ENCODE results near the gene NBPF26. TPM values are rescaled to one million over a fixed set of nuclear protein-coding genes. Genes with fewer than 3 reads are reported as not detected.
"Not testable (repeated sequence)": the region's sequence is repeated elsewhere in the genome, so short reads cannot be mapped to it uniquely, and the experiment has no call there.

The NBPF26 gene
- 1 to 10 TPM; 2.0 to 4.0 (median 2.7) TPM for polyA plus RNA-seq

GRCh38 chr1:120723715-120724402 is at the start of gene NBPF26:
TSS of gene NBPF26 (plus strand) at chr1:120723945.
- peak within 1 kb of the TSS; percentile 32 to 77 (median 66) for H3K4me3 Mint-ChIP-seq

GRCh38 chr1:120680106-120680819 is 43.5 kb upstream of the NBPF26 start:
- not testable (repeated sequence) for H3K9me3 Mint-ChIP-seq

More at GRCh38 chr1:120723715-120724402, at the start of gene NBPF26:
- H3K4me1 Mint-ChIP-seq; H3K9me3 Mint-ChIP-seq; H3K36me3 Mint-ChIP-seq; H3K27me3 Mint-ChIP-seq (ENCODE audit: low read depth in 3 of 3): not testable (repeated sequence)
- DNase-seq = peak; percentile 79 to 85 (median 83)
- H3K27ac Mint-ChIP-seq = peak within 1 kb of the TSS in 1 of 6 donors; percentile 22

GRCh38 chr1:120680938-120681337 is 42.8 kb upstream of the NBPF26 start:
- not testable (repeated sequence) for H3K4me1 Mint-ChIP-seq, H3K27ac Mint-ChIP-seq

More at GRCh38 chr1:120680106-120680819, 43.5 kb upstream of the NBPF26 start:
- not testable (repeated sequence) for H3K4me3 Mint-ChIP-seq; DNase-seq; H3K27ac Mint-ChIP-seq; H3K36me3 Mint-ChIP-seq; H3K4me1 Mint-ChIP-seq; H3K27me3 Mint-ChIP-seq (ENCODE audit: low read depth in 3 of 3)

GRCh38 chr1:120684397-120684796 is 39.3 kb upstream of the NBPF26 start:
- H3K4me1 Mint-ChIP-seq; H3K27ac Mint-ChIP-seq; H3K9me3 Mint-ChIP-seq; H3K4me3 Mint-ChIP-seq; H3K36me3 Mint-ChIP-seq; H3K27me3 Mint-ChIP-seq (ENCODE audit: low read depth in 3 of 3): not testable (repeated sequence)
- peak in 1 of 3 donors; percentile 0 for DNase-seq

More at GRCh38 chr1:120680938-120681337, 42.8 kb upstream of the NBPF26 start:
- H3K27me3 Mint-ChIP-seq (ENCODE audit: low read depth in 3 of 3); H3K4me3 Mint-ChIP-seq; DNase-seq; H3K9me3 Mint-ChIP-seq; H3K36me3 Mint-ChIP-seq: not testable (repeated sequence)

GRCh38 chr1:120685622-120686021 is 38.1 kb upstream of the NBPF26 start:
- not testable (repeated sequence) for H3K4me1 Mint-ChIP-seq; H3K27ac Mint-ChIP-seq; H3K27me3 Mint-ChIP-seq (ENCODE audit: low read depth in 3 of 3); H3K36me3 Mint-ChIP-seq; H3K9me3 Mint-ChIP-seq; H3K4me3 Mint-ChIP-seq; DNase-seq

DNA sequence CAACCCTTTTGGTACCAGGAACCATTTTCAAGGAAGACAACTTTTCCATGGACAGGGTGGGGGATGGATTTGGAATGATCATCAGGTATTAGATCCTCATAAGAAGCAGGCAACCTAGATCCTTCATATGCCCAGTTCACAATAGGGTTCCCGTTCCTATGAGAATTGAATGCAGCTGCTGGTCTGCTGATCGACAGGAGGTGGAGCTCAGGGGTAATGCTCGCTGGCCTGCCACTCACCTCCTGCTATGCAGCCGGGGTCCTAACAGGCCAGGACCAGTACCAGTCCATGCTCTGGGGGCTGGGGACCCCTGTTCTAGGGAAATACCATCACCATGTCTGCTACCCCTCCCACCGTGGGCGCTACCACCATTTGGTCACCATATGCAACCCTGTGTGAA is 36.5 kb upstream of the NBPF26 start:
- H3K4me3 Mint-ChIP-seq; H3K36me3 Mint-ChIP-seq; DNase-seq; H3K27me3 Mint-ChIP-seq (ENCODE audit: low read depth in 3 of 3); H3K4me1 Mint-ChIP-seq; H3K9me3 Mint-ChIP-seq; H3K27ac Mint-ChIP-seq: not testable (repeated sequence)

GRCh38 chr1:120700807-120701562 is 22.8 kb upstream of the NBPF26 start:
- not testable (repeated sequence) for DNase-seq; H3K27me3 Mint-ChIP-seq (ENCODE audit: low read depth in 3 of 3); H3K4me1 Mint-ChIP-seq; H3K4me3 Mint-ChIP-seq; H3K27ac Mint-ChIP-seq; H3K36me3 Mint-ChIP-seq; H3K9me3 Mint-ChIP-seq

DNA sequence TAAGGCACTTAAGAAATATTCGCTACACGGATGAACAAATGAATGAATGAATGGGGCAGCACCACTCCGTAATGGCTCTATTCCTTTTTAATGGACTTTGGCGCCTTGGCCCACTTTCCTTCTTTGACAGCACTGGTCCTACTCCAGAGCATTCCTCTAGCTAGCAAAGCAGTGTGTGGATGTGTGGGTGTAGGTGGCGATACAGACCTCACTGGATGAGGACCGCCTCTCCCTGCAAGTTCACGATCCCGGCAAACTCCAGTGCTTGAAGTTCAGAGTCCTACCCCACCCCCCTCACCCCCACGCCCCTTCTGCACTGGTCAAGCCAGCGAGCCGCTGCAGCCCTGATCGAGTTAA is 409 bp upstream of the NBPF26 start:
- not testable (repeated sequence) for DNase-seq, H3K4me1 Mint-ChIP-seq, H3K27ac Mint-ChIP-seq

DNA sequence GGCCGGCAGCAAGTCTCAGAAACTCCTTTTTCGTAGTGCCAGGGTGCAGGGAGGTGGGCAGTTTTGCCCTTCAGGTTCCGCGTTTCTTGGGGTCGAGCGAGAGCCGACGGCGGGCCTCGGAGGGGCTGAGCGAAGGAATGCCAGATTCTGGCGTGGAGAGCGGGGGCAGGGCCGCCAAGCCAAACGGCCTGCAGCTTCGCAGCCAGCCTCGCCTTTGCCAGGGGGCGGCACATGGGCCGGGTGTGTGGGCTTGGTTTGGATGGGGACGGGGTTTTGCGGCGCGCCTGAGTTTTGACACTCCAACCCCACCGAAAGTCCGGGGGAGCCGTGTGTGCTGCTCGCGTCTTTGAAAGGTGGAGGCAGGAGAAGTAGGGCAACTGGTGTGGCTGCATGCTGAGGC is 762 bp downstream of the NBPF26 start:
- DNase-seq = peak; percentile 17 to 36 (median 19)
- H3K27me3 Mint-ChIP-seq (ENCODE audit: low read depth in 3 of 3); H3K9me3 Mint-ChIP-seq; H3K4me1 Mint-ChIP-seq; H3K36me3 Mint-ChIP-seq; H3K27ac Mint-ChIP-seq: not testable (repeated sequence)
- peak overlapping the region in 4 of 5 donors; percentile 60 to 75 (median 67) for H3K4me3 Mint-ChIP-seq

More for the DNA sequence above, 409 bp upstream of the NBPF26 start:
- not testable (repeated sequence) for H3K36me3 Mint-ChIP-seq; H3K9me3 Mint-ChIP-seq; H3K27me3 Mint-ChIP-seq (ENCODE audit: low read depth in 3 of 3)
- peak overlapping the region in 4 of 5 donors; percentile 32 to 77 (median 69) for H3K4me3 Mint-ChIP-seq

DNA sequence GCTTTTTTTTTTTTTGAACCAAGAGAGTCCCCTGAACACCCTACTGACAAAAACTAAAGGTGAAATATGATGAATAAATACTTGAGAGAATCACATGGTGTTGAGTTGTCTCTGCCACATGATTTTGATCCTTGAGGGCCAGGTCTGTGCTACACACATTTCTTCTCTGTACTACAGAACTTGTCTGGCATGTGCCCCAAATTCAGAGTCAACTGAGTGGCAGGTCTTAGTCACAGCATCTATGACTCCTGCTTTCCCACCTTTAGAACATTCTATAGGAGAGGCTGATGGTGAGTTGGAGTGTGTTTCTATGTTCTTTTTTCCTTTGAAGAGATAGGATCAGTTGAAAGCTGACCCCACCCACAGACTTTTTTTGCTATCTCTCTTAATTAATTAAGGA is 5.1 kb downstream of the NBPF26 start:
- not testable (repeated sequence) for H3K27me3 Mint-ChIP-seq (ENCODE audit: low read depth in 3 of 3); H3K27ac Mint-ChIP-seq; H3K4me3 Mint-ChIP-seq; H3K9me3 Mint-ChIP-seq; DNase-seq; H3K4me1 Mint-ChIP-seq; H3K36me3 Mint-ChIP-seq

DNA sequence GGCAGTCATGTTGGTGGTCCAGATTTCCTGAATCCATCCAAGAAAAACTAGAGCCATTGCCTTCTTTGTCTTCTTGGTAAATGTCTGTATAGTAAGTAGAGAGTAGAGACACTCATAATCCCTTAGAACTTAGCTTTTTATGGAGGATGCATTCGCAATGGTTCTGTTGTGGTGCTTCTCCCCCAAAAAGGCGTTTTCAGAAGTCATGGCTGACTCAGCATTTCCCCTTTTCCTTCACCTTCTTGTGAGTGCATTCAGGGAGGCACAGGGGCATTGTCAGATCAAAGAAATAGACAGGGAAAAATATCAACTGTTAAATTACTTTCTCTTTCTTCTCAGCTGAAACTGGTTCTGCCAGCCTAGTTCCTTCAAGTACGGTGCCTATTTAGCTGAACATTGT is 45.3 kb downstream of the NBPF26 start:
- not testable (repeated sequence) for H3K4me1 Mint-ChIP-seq; H3K27ac Mint-ChIP-seq; H3K4me3 Mint-ChIP-seq; H3K27me3 Mint-ChIP-seq (ENCODE audit: low read depth in 3 of 3); DNase-seq; H3K9me3 Mint-ChIP-seq; H3K36me3 Mint-ChIP-seq

- not testable (repeated sequence) for H3K36me3 Mint-ChIP-seq; H3K4me1 Mint-ChIP-seq; H3K27ac Mint-ChIP-seq; H3K9me3 Mint-ChIP-seq; DNase-seq; H3K4me3 Mint-ChIP-seq; H3K27me3 Mint-ChIP-seq (ENCODE audit: low read depth in 3 of 3)
These were observed 81.7 kb downstream of the NBPF26 start for GRCh38 chr1:120805452-120805851.

DNA sequence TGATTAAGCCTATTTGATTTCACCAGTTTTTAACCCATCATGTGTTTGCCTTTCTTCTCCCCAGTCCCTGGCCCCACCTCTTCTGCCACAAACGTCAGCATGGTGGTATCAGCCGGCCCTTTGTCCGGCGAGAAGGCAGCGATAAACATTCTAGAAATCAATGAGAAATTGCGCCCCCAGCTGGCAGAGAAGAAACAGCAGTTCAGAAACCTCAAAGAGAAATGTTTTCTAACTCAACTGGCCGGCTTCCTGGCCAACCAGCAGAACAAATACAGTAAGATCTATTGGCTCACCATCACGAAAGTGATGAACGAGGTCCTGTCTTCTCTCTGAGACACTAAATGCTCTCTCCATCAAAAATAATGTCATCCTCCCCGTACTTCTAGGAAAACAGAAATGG is 88.1 kb downstream of the NBPF26 start:
- H3K27ac Mint-ChIP-seq; H3K36me3 Mint-ChIP-seq; H3K4me1 Mint-ChIP-seq; H3K27me3 Mint-ChIP-seq (ENCODE audit: low read depth in 3 of 3); H3K9me3 Mint-ChIP-seq: not testable (repeated sequence)
- peak; percentile 17 to 25 (median 22) for DNase-seq
- H3K4me3 Mint-ChIP-seq = peak overlapping the region in 2 of 5 donors; percentile 47 to 54

DNA sequence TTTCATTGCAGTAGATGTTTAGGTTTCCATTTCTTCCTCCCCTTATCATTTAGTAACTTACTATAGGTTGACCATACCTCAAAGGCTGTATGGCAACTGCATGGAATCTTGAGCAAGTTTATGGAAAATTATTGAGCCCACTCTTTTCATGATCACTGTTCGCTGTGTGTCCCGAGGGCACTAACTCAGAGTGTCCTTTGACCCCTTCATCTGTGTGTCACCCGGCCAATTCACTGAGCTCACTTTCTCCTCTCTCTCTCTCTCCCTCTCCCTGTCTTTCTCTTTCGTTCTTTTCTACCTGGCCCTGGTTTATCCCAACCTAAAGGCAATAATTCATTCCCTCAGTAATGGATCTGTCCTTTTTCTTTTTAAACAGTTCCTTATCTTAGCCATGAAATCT is 101.3 kb downstream of the NBPF26 start:
- H3K27me3 Mint-ChIP-seq (ENCODE audit: low read depth in 3 of 3); H3K9me3 Mint-ChIP-seq; DNase-seq; H3K4me1 Mint-ChIP-seq; H3K36me3 Mint-ChIP-seq; H3K27ac Mint-ChIP-seq; H3K4me3 Mint-ChIP-seq: not testable (repeated sequence)
